Thyroid gland (tissue), 4 donors: ENCODE measurements around the gene CD99L2. TPM values are rescaled to one million over a fixed set of nuclear protein-coding genes. Genes with fewer than 3 reads are reported as not detected.

Experiments used
- DNase-seq, 2 donors: peaks; one replicate each; pipeline ENCODE4 v3.0.0-alpha.2; 2019
- H3K27ac ChIP-seq, 3 donors: fragments of 200-600 bp; sonication (generic); 1 replicate in 2 of 3; 2 replicates in 1 of 3; pipeline ENCODE4 v1.5.1; 2016 to 2019; ENCODE audit warnings: mild to moderate bottlenecking in 1 of 3, moderate library complexity in 1 of 3
- H3K27me3 ChIP-seq: fragments of 200-600 bp; sonication (generic); one replicate; pipeline ENCODE4 v1.5.1; 2019
- H3K36me3 ChIP-seq, 2 donors: fragments of 200-600 bp; sonication (generic); one replicate each; pipeline ENCODE4 v1.5.1; 2016 to 2019
- H3K4me1 ChIP-seq, 2 donors: fragments of 200-600 bp; sonication (generic); one replicate each; pipeline ENCODE4 v1.5.1; 2017 to 2019
- H3K4me3 ChIP-seq, 3 donors: fragments of 200-600 bp; sonication (generic); replicated peaks in 1 of 3; 1 replicate in 2 of 3; 2 replicates in 1 of 3; pipeline ENCODE4 v1.5.1; 2016; ENCODE audit warnings: mild to moderate bottlenecking in 1 of 3
- H3K9me3 ChIP-seq: fragments of 200-600 bp; sonication (generic); one replicate; pipeline ENCODE4 v1.5.1; 2017
- POLR2A ChIP-seq, 2 donors: fragments of 450-650 bp; IDR thresholded peaks; one replicate each; pipeline ENCODE4 v1.6.1; 2017; ENCODE audit warnings: antibody characterized with exemption in 2 of 2, mild to moderate bottlenecking in 2 of 2, moderate library complexity in 1 of 2
- WGBS, 2 donors: methylation state at CpG; one replicate each; pipeline ENCODE4 v1.1.5; 2017; 5-methylcytosine and 5-hydroxymethylcytosine counted together
- intact Hi-C: fragments of 100-400 bp; cut with DNase I; formaldehyde crosslinking; loops from one replicate; pipeline ENCODE4 v1.15.1; 2023
- total RNA-seq, 4 donors: library from RNA; depleted of rRNA; stranded (reverse); fragments of >200 nt; gene quantifications; one replicate each; pipeline ENCODE4 v1.2.3, GENCODE V29; 2016
- TF ChIP-seq, protein P1 (sequence below), 6 experiments: fragments of 200-600 bp in 3 of 6; fragments of 450-650 bp in 3 of 6; sonication (generic) in 3 of 6; IDR thresholded peaks; one replicate each; pipeline ENCODE4 v1.5.1; 2016 to 2019; ENCODE audit warnings: antibody characterized with exemption in 6 of 6, mild to moderate bottlenecking in 2 of 6, inconsistent platforms in 1 of 6, moderate library complexity in 1 of 6

The CD99L2 gene, protein sequence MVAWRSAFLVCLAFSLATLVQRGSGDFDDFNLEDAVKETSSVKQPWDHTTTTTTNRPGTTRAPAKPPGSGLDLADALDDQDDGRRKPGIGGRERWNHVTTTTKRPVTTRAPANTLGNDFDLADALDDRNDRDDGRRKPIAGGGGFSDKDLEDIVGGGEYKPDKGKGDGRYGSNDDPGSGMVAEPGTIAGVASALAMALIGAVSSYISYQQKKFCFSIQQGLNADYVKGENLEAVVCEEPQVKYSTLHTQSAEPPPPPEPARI
- total RNA-seq: 10 to 100 TPM; 26.4 to 39.1 (median 31.2) TPM

DNA sequence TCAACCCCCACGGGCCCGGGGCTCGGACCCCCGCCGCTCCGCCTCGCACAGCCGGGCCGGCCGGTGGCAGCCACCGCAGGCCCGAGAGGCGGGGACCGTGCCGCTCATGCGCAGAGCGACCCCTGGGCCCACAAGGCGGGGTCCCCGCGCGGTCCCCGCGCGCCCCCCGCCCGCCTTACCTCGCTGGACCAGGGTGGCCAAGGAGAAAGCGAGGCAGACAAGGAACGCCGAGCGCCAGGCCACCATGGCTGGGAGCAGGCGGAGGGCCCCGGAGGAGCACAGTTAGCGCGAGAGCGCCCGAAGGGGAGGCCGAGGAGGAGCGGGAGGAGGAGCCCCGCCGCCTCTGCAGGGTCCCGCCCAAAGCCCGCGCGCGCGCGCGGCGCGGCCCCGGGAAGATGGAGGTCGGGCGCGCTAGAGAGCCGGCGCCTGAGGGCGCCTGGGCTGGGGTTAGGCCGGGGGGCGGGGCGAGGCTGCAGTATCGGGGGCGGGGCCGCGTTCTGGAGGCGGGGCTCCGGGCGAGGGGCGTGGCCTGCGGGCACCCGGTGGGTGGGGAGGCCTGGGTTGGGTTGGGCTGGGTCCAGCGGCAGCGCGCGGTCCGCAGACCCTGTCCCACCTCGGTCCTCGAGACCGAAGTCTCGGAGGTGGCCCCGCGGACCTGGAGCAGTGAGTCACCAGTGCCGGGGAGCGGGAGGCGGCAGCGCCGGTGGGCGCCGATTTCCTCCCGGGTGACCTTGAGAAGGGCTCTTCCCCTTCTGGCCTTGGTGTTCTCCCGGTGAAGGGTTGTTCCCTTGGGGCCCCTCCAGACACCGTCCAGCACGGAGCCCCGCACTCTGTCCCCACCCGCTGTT is at the start of gene CD99L2:
TSS of gene CD99L2 (minus strand) at position 326 of the 848 bp plus-strand sequence. CDS start at position 246, 80 bp downstream.
- Histone ChIP-seq H3K9me3 (no peaks in the 10 kb centered on the region), H3K4me1 (no peaks in the 10 kb centered on the region), H3K4me3 (peak within 1 kb of the TSS in 2 of 3 donors; percentile 32 to 47), H3K36me3 (no peaks in the 10 kb centered on the region), H3K27me3 (no peaks in the 10 kb centered on the region), H3K27ac (peak within 1 kb of the TSS in 2 of 3 donors; percentile 51 to 52)
- peak; percentile 83 to 87 for DNase-seq
- TF ChIP-seq, protein P1, sequence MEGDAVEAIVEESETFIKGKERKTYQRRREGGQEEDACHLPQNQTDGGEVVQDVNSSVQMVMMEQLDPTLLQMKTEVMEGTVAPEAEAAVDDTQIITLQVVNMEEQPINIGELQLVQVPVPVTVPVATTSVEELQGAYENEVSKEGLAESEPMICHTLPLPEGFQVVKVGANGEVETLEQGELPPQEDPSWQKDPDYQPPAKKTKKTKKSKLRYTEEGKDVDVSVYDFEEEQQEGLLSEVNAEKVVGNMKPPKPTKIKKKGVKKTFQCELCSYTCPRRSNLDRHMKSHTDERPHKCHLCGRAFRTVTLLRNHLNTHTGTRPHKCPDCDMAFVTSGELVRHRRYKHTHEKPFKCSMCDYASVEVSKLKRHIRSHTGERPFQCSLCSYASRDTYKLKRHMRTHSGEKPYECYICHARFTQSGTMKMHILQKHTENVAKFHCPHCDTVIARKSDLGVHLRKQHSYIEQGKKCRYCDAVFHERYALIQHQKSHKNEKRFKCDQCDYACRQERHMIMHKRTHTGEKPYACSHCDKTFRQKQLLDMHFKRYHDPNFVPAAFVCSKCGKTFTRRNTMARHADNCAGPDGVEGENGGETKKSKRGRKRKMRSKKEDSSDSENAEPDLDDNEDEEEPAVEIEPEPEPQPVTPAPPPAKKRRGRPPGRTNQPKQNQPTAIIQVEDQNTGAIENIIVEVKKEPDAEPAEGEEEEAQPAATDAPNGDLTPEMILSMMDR (IDR thresholded peaks at IDR 0.05): no peak
- TF ChIP-seq POLR2A (IDR thresholded peaks at IDR 0.05): peak in 1 of 2 donors; percentile 49
- intact Hi-C loops: no loop called here
- 10% methylated on average over 2 of the region's 95 CpGs; no CpG with 5 or more reads in 1 of the 2 donors for WGBS, 2 donors

DNA sequence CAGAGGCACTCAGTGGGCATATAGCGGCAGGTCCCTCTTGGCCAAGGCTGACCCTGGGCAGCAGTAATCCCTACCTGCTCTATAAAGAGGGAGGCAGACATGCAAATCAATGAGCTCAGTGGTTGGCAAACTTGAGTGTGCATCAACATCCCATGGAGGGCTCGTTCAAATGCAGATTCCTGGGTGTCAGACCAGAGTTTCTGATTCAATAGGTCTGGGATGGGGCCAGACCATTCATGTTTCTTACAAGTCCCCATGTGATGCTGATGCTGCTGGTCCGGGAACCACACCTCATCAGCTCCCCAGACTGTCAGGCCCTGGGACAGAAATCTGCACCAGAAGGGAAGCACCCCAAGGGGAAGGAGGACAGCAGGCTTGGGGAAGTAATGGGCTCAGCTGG is 45.8 kb upstream of the CD99L2 start:
- DNase-seq: no peak
- H3K9me3 ChIP-seq: no peaks in the 10 kb centered on the region
- intact Hi-C loops: no loop called here
- H3K36me3 ChIP-seq: no peaks in the 10 kb centered on the region
- WGBS, 2 donors: 83 to 100% methylated on average over 1 of the region's 3 CpGs
- no peaks in the 10 kb centered on the region for H3K27me3 ChIP-seq
- TF ChIP-seq POLR2A (IDR thresholded peaks at IDR 0.05): no peak
- TF ChIP-seq, protein P1 (IDR thresholded peaks at IDR 0.05): no peak
- H3K4me3 ChIP-seq: no peak overlapping the region
- H3K4me1 ChIP-seq: no peaks in the 10 kb centered on the region
- no peak overlapping the region for H3K27ac ChIP-seq

DNA sequence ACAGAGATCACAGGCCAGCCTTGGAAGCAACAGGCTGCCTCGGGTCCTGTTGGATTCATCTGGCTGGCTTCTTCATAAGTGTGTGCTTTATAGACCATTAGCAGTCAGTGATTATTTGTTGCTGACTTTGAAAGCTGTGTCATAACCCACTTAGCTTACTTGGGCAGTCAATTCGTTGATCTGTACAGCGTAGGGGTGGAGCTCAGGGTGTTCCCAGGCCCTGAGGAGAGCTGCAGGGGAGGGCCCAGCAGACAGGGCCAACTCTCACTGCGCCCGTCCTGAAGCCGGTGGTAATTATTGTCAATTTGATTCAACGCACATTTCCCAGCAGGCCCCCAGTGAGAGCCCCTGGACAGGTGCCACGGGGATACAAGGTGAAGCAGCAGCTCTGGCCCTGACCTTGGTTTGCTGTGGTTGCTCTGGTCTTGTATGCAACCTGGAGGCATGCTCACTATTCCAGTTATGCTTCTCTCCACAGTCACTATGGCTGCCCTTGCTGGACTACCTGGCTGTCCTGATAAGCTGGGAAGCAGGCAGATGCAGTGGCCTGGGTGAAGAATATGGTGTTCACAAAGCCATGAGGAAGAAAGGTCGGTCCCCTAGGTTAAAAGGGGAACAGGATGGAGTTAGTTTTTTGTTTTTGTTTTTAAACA is 44.6 kb upstream of the CD99L2 start:
- Histone ChIP-seq H3K36me3 (no peaks in the 10 kb centered on the region), H3K4me3 (no peak overlapping the region), H3K27me3 (no peaks in the 10 kb centered on the region), H3K27ac (no peak overlapping the region), H3K4me1 (no peaks in the 10 kb centered on the region), H3K9me3 (no peaks in the 10 kb centered on the region)
- intact Hi-C loops: no loop called here
- peak; percentile 12 to 17 for DNase-seq
- TF ChIP-seq, protein P1 (IDR thresholded peaks at IDR 0.05): no peak
- no peak for TF ChIP-seq POLR2A (IDR thresholded peaks at IDR 0.05)
- 57 to 59% methylated on average over 2 to 5 of the region's 9 CpGs for WGBS, 2 donors

DNA sequence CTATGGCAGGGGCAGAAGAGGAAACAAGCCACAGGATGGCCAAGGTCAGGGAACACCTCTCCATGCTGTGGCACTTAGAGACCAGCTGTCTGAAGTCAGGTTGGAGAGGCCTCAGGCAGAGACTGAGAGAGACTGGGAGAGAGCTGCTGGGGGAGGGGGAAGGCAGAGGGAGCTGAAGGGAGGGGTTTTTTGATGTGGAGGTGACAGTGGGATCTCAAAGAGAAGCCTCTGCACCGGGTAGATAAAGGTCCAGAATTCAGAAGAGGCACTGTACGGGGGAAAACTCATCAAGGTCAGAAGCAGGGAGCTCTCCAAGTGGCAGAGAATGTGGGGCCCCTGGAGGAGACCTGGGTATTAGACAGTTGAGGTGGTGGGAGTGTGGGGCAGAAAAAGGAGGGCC is 43.1 kb upstream of the CD99L2 start:
- intact Hi-C loops: no loop called here
- no peak overlapping the region for H3K27ac ChIP-seq
- no peaks in the 10 kb centered on the region for H3K9me3 ChIP-seq
- no peak for DNase-seq
- H3K4me3 ChIP-seq: no peak overlapping the region
- TF ChIP-seq POLR2A (IDR thresholded peaks at IDR 0.05): no peak
- TF ChIP-seq, protein P1 (IDR thresholded peaks at IDR 0.05): no peak
- H3K27me3 ChIP-seq: no peaks in the 10 kb centered on the region
- WGBS, 2 donors: 36 to 58% methylated on average over 2 of the region's 2 CpGs
- H3K36me3 ChIP-seq: no peaks in the 10 kb centered on the region
- H3K4me1 ChIP-seq: no peaks in the 10 kb centered on the region
